OCI-LY3 (cell line): Measurements from ENCODE around the gene ACE.

Source experiments
- CTCF ChIP-seq: fragments of 200-600, 300-600 bp; sonication (generic); IDR thresholded peaks from 2 replicates; pipeline ENCODE4 v1.5.1; 2014; ENCODE audit warnings: antibody characterized with exemption, low read length, low read depth
- EZH2phosphoT487 ChIP-seq: fragments of 200-600 bp; shearing (Covaris generic); IDR thresholded peaks from 2 replicates; pipeline ENCODE4 v1.6.1; 2018; ENCODE audit warnings: antibody characterized with exemption, mixed run types, low read depth

- TF ChIP-seq CTCF (no peak), EZH2phosphoT487 (no peak)
Observed at GRCh38 chr17:63480826-63481487, 4.1 kb downstream of the ACE start.
